Measurements from ENCODE around the gene ATG4B.

The ATG4B gene

GRCh38 chr2:241673189-241673663, 35.7 kb downstream of the ATG4B start:
- TF ChIP-seq ZNF274 (IDR thresholded peaks at IDR 0.05; ENCODE audit: low read depth, low read length): no peak
- no peak overlapping the region for H3K4me3 ChIP-seq (ENCODE audit: low read length)

DNA sequence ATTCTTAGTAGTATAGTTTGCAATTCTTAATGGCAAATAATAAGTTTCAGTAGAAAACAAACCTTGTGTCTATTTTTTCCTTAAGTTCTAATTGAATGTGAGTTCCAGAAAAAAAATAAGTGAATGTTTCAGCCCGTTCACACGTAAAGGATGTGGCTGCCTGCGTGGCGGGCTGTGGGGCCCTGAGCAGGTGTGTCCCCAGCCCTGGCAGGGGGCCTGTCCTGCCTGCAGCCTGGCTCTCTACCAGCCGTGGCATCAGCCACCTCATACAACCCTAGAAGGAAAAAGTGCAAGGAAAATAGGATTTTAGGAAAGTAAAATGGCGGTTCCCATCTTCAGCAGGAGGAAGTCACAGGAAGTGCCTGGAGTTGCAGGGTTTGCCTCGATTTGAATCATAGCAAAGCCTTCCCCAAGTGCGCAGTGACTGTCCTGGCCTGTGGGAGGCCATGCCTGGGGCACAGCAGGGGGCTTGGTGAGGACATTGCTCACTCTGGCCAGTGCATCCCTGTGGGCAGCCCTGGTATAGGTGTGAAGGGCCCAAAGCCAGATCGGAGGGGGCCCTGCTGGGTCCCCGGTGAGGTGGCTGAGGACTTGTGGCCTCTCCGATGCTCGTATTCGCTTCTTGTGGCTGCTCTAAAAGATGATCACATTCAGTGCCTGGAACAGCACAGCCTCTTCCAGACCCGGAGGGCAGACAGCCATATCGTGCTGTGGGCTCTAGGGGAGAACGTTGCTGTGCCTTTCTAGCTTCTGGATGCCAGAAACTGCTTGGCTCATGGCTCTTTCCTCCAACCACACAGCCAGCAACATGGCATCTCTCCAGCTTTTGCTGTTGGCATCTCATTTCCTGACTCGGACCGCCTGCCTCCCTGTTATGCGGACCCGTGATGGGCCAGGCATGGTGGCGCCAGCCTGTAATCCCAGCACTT, 36.6 kb downstream of the ATG4B start:
- TF ChIP-seq ZNF274 (IDR thresholded peaks at IDR 0.05; ENCODE audit: low read depth, low read length): no peak
- no peak overlapping the region for H3K4me3 ChIP-seq (ENCODE audit: low read length)

- H3K4me3 ChIP-seq (ENCODE audit: low read length): no peak overlapping the region
- TF ChIP-seq ZNF274 (IDR thresholded peaks at IDR 0.05; ENCODE audit: low read depth, low read length): no peak
Observed at GRCh38 chr2:241675885-241676284, 38.4 kb downstream of the ATG4B start.

GRCh38 chr2:241676665-241677064, 39.2 kb downstream of the ATG4B start:
- no peak for TF ChIP-seq ZNF274 (IDR thresholded peaks at IDR 0.05; ENCODE audit: low read depth, low read length)
- no peak overlapping the region for H3K4me3 ChIP-seq (ENCODE audit: low read length)

DNA sequence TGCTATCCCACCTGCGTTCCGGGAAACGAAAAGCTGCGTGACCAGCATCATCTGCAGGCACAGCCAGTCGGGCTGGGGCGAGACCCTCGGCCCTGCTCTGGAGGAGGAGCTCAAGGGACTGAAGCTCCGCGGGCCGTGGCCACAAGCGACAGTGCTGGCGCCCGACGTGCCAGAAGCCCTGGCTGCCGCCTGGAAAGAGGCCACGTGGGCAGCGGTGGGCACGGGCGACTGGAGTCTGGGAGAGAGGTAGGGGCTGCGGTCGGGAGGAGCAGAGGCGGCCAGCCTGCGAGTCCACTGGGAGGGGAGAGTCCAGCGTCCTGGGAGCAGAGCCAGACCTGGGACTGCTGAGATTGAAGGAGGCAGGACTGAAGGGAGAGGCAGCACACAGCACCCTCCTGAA, 39.9 kb downstream of the ATG4B start:
- no peak overlapping the region for H3K4me3 ChIP-seq (ENCODE audit: low read length)

DNA sequence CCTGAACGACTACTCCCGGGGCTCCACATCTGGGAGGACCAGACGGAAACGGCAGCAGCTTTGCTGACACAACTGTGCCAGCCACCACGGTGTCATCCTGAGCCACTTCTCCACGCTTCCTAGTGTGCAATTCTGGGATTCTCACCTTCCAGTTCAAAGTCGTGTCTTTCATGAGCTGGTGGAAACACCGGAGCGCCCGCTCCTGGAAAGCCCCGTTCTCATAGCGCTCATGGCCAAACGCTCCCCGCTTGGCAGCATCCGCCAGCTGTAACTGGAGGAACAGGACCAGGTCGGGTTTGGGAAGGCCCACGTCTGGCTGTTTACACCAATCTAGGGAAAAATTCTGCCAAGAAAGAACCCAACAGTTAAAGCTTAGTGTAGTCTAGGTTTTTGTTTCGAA, 40.8 kb downstream of the ATG4B start:
- no peak for TF ChIP-seq ZNF274 (IDR thresholded peaks at IDR 0.05; ENCODE audit: low read depth, low read length)
- no peak overlapping the region for H3K4me3 ChIP-seq (ENCODE audit: low read length)

More for the DNA sequence above, 39.9 kb downstream of the ATG4B start:
- TF ChIP-seq ZNF274 (IDR thresholded peaks at IDR 0.05; ENCODE audit: low read depth, low read length): no peak

GRCh38 chr2:241678784-241679540, 41.5 kb downstream of the ATG4B start:
- H3K4me3 ChIP-seq (ENCODE audit: low read length): no peak overlapping the region
- no peak for TF ChIP-seq ZNF274 (IDR thresholded peaks at IDR 0.05; ENCODE audit: low read depth, low read length)

- no peak overlapping the region for H3K4me3 ChIP-seq (ENCODE audit: low read length)
- no peak for TF ChIP-seq ZNF274 (IDR thresholded peaks at IDR 0.05; ENCODE audit: low read depth, low read length)
Observed at GRCh38 chr2:241680044-241680443, 42.6 kb downstream of the ATG4B start.

DNA sequence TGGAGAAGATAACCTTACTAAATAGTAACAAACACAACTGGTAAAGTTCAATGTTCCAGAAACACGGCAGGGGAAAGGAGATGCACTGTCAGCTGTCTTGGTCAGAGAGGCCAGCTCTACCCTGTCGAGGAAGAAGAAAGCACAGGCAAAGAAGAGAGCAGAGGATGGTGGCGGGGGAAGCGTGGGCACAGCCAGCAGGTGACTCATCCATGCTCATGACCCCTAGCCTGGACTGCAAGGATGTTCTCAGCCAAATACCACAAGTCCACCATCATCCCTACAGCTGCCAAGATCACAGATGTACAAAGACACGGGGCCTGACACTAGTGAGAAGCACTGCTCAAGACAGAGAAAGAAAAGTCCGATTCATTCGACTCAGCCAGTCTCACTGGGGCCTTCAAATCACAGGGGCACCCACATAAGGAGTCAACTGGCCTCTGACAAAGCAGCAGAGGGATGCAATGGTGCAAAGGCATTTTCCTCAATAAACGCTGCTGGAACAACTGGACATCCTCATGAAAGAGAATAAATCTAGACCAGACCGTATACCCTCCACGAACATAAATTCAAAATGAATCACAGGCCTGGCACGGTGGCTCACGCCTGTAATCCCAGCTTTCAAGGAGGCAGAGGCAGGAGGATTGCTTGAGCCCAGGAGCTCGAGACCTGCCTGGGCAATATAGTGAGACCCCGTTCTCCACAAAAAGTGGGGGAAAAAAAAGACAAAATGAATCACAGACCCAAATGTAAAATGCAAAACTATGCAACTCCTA, 43.5 kb downstream of the ATG4B start:
- TF ChIP-seq ZNF274 (IDR thresholded peaks at IDR 0.05; ENCODE audit: low read depth, low read length): no peak
- no peak overlapping the region for H3K4me3 ChIP-seq (ENCODE audit: low read length)

- no peak for TF ChIP-seq ZNF274 (IDR thresholded peaks at IDR 0.05; ENCODE audit: low read depth, low read length)
- peak overlapping the region; percentile 98 for H3K4me3 ChIP-seq (ENCODE audit: low read length)
Observed at GRCh38 chr2:241686324-241686649, 48.8 kb downstream of the ATG4B start.

- H3K4me3 ChIP-seq (ENCODE audit: low read length): peak within 1 kb of the TSS; percentile 98
- no peak for TF ChIP-seq ZNF274 (IDR thresholded peaks at IDR 0.05; ENCODE audit: low read depth, low read length)
Observed at GRCh38 chr2:241686650-241687425, 49.3 kb downstream of the ATG4B start, which contains the start of gene DTYMK. Gene DTYMK, minus strand, starts transcription at chr2:241686815. Its CDS starts 32 bp downstream, at chr2:241686783.

DNA sequence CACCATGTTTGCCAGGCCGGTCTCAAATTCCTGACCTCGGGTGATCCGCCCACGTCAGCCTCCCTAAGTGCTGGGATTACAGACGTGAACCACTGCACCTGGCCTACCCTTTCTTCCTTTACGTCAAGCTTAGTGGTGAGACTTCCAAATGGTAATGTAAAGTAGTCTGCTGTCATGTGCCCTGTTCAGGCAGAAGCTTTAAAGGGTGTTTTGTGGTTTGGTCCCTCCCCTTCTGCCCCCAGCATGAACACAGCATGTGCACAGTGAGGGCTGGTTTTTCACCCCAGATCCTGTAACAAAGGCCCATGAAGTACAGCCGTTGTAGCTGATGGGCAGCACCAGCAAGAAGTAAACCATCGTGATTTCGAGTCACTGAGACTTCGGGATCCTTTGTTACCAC, 51.8 kb downstream of the ATG4B start:
- no peak overlapping the region for H3K4me3 ChIP-seq (ENCODE audit: low read length)
- TF ChIP-seq ZNF274 (IDR thresholded peaks at IDR 0.05; ENCODE audit: low read depth, low read length): no peak

DNA sequence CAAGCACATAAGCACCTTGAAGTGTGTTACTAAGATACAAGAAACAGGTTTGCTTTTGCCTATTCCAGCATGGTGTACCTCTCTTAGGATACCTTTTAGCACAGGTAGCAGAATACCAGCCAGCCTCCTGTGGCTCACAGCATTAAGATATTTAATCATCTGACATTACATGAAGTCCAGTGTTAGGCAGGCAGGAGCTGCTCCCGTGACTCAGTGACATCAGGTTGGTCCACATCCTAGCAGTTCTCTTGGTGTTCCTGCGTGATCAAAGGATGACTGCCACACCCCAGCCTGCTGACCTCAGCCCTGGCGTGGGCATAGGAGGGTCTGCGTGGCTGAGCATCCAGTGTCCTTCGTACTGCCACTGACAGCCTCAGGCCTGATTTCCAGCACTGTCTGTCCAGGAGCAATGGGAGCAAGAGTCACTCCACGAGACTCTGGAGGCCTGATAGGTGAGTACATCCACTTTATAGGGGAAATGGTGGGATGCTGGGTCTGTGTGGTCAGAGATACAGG, 52.8 kb downstream of the ATG4B start:
- TF ChIP-seq ZNF274 (IDR thresholded peaks at IDR 0.05; ENCODE audit: low read depth, low read length): no peak
- H3K4me3 ChIP-seq (ENCODE audit: low read length): no peak overlapping the region

All from GM08714 (cell line).